Measurements from ENCODE around the gene ZNF672. TPM values are rescaled to one million over a fixed set of nuclear protein-coding genes. Genes with fewer than 3 reads are reported as not detected.

ZNF672 gene
- total and polyA plus RNA-seq, 2 of the 13 experiments (the other 11 are each of a cell fraction or from before 2014, with no cell fraction given), result 17.2 to 22.9 TPM

DNA sequence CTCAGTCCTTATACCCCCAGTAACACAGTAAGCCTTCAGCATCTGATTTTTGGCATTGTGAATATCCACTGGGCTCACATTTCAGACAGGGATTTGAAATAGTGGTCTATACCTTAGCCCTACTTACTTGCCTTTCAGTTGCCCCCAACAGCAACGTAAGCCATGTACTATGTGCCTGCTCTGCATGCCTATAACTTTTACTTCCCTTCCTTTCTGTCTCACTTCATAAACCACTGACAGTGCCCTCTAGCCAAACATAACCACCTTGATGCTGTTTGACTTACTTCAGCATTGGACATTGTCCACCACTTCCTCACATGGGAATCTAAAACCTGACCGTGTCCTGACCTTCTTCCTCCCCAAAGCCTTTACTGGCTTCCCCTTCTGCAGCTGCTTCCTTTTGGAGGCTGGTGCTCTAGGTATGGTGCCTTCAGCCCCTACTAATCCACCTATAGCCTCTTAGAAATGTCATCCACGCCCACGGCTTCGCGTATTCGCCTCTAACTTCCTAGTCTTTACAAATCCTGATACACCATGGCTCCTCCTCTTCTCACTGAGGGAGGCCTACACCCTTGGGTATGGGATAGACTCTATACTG lies 3.6 kb upstream of the ZNF672 start:
- intact Hi-C loops (cut with micrococcal nuclease; ENCODE audit: unreplicated experiment) (no loop called here), in situ Hi-C loops (cut with HindIII; ENCODE audit: extremely low pct_ligation_motif_present, low pct_unique_long_range_greater_than_20kb) (no loop called here)
- Histone ChIP-seq H3K9ac (ENCODE audit: insufficient read depth, low read depth, low read length) (no peak overlapping the region), H3K27me3 (ENCODE audit: control insufficient read depth in 1 of 2, insufficient read depth in 2 of 2, low read length in 2 of 2) (no peaks in the 10 kb centered on the region; a peak in 1 of 5 replicates), H4K20me1 (ENCODE audit: insufficient read depth, low read length) (no peaks in the 10 kb centered on the region), H3K9me3 (ENCODE audit: low read length) (no peaks in the 10 kb centered on the region), H3K4me3 (replicated peaks in 1 of 3; ENCODE audit: insufficient read depth in 1 of 3, low read depth in 2 of 3, low read length in 3 of 3) (no peak overlapping the region), H3K36me3 (replicated peaks in 1 of 2; ENCODE audit: control insufficient read depth in 1 of 2, insufficient read depth in 2 of 2, low read length in 2 of 2) (no peaks in the 10 kb centered on the region), H3K4me2 (ENCODE audit: low read depth, low read length) (no peak overlapping the region), H3K4me1 (ENCODE audit: insufficient read depth, low read length) (peaks cover 37% of the 10 kb centered on the region), H3K79me2 (ENCODE audit: insufficient read depth, low read length) (peaks cover 5% of the 10 kb centered on the region), H2AFZ (ENCODE audit: low read length) (no peak overlapping the region), H3K27ac (ENCODE audit: extremely low read length, insufficient read depth, low read length) (no peak overlapping the region)
- CTCF ChIA-PET (ENCODE audit: low intra/inter-chr PET ratio, low total read pairs), result no interaction called here
- no peak for DNase-seq (ENCODE audit: low spot score)
- TF ChIP-seq RARA (CRISPR knock-in tag; IDR thresholded peaks at IDR 0.05) (0 out of 2 replicates have a peak, but pooled peaks have one; percentile 21), CBFB (CRISPR knock-in tag; IDR thresholded peaks at IDR 0.05) (no peak), ZNF75D (CRISPR knock-in tag; IDR thresholded peaks at IDR 0.05; ENCODE audit: borderline replicate concordance) (no peak), HMG20A (CRISPR knock-in tag; IDR thresholded peaks at IDR 0.05; ENCODE audit: borderline replicate concordance) (no peak)
- TF ChIP-seq, protein P1, sequence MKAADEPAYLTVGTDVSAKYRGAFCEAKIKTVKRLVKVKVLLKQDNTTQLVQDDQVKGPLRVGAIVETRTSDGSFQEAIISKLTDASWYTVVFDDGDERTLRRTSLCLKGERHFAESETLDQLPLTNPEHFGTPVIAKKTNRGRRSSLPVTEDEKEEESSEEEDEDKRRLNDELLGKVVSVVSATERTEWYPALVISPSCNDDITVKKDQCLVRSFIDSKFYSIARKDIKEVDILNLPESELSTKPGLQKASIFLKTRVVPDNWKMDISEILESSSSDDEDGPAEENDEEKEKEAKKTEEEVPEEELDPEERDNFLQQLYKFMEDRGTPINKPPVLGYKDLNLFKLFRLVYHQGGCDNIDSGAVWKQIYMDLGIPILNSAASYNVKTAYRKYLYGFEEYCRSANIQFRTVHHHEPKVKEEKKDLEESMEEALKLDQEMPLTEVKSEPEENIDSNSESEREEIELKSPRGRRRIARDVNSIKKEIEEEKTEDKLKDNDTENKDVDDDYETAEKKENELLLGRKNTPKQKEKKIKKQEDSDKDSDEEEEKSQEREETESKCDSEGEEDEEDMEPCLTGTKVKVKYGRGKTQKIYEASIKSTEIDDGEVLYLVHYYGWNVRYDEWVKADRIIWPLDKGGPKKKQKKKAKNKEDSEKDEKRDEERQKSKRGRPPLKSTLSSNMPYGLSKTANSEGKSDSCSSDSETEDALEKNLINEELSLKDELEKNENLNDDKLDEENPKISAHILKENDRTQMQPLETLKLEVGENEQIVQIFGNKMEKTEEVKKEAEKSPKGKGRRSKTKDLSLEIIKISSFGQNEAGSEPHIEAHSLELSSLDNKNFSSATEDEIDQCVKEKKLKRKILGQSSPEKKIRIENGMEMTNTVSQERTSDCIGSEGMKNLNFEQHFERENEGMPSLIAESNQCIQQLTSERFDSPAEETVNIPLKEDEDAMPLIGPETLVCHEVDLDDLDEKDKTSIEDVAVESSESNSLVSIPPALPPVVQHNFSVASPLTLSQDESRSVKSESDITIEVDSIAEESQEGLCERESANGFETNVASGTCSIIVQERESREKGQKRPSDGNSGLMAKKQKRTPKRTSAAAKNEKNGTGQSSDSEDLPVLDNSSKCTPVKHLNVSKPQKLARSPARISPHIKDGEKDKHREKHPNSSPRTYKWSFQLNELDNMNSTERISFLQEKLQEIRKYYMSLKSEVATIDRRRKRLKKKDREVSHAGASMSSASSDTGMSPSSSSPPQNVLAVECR (CRISPR knock-in tag; IDR thresholded peaks at IDR 0.05; ENCODE audit: borderline replicate concordance), result no peak
- TF ChIP-seq, protein P2, sequence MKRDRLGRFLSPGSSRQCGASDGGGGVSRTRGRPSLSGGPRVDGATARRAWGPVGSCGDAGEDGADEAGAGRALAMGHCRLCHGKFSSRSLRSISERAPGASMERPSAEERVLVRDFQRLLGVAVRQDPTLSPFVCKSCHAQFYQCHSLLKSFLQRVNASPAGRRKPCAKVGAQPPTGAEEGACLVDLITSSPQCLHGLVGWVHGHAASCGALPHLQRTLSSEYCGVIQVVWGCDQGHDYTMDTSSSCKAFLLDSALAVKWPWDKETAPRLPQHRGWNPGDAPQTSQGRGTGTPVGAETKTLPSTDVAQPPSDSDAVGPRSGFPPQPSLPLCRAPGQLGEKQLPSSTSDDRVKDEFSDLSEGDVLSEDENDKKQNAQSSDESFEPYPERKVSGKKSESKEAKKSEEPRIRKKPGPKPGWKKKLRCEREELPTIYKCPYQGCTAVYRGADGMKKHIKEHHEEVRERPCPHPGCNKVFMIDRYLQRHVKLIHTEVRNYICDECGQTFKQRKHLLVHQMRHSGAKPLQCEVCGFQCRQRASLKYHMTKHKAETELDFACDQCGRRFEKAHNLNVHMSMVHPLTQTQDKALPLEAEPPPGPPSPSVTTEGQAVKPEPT (CRISPR knock-in tag; IDR thresholded peaks at IDR 0.05; ENCODE audit: low read depth), result no peak
- TF ChIP-seq, protein P3, sequence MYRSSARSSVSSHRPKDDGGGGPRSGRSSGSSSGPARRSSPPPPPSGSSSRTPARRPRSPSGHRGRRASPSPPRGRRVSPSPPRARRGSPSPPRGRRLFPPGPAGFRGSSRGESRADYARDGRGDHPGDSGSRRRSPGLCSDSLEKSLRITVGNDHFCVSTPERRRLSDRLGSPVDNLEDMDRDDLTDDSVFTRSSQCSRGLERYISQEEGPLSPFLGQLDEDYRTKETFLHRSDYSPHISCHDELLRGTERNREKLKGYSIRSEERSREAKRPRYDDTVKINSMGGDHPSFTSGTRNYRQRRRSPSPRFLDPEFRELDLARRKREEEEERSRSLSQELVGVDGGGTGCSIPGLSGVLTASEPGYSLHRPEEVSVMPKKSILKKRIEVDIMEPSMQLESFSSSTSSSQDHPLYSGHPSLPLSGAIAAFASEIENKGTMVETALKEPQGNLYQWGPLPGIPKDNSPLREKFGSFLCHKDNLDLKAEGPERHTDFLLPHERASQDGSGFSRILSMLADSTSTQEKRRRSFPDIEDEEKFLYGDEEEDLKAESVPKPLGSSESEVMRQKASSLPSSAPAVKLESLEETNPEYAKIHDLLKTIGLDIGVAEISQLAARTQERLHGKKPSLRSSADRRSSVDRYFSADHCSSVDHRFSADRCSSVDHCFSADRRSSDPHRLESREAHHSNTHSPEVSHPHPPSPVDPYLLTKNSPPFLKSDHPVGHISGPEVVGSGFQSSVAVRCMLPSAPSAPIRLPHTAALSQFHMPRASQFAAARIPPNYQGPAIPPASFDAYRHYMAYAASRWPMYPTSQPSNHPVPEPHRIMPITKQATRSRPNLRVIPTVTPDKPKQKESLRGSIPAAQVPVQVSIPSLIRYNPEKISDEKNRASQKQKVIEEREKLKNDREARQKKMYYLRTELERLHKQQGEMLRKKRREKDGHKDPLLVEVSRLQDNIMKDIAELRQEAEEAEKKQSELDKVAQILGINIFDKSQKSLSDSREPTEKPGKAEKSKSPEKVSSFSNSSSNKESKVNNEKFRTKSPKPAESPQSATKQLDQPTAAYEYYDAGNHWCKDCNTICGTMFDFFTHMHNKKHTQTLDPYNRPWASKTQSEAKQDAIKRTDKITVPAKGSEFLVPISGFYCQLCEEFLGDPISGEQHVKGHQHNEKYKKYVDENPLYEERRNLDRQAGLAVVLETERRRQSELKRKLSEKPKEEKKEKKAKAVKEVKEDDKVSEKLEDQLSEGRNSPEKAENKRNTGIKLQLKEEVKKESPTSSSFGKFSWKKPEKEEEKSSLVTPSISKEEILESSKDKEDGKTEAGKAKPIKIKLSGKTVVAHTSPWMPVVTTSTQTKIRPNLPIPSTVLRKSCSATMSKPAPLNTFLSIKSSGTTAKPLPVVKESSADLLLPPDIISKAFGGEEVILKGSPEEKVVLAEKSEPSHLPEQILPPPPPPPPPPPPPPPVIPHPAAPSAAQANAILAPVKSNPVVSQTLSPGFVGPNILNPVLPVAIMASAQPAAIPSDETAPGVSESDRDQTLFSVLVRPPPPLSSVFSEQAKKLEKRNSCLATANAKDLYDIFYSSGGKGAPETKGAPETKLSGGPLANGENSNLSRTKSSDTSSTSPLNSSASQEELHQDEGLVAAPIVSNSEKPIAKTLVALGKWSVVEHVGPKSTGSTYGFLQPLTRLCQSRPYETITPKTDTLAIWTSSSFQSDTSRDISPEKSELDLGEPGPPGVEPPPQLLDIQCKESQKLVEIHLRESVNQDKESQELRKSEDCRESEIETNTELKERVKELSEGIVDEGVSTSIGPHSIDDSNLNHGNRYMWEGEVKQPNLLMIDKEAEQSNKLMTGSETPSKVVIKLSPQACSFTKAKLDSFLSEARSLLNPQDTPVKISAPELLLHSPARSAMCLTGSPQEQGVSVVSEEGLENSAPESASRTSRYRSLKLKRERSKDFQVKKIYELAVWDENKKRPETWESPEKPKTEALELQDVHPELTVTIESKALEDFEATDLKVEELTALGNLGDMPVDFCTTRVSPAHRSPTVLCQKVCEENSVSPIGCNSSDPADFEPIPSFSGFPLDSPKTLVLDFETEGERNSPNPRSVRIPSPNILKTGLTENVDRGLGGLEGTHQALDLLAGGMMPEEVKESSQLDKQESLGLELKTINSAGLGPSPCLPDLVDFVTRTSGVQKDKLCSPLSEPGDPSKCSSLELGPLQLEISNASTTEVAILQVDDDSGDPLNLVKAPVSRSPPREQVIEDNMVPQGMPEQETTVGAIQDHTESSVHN (CRISPR knock-in tag; IDR thresholded peaks at IDR 0.05), result no peak
- TF ChIP-seq, protein P4, sequence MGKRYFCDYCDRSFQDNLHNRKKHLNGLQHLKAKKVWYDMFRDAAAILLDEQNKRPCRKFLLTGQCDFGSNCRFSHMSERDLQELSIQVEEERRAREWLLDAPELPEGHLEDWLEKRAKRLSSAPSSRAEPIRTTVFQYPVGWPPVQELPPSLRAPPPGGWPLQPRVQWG (CRISPR knock-in tag; IDR thresholded peaks at IDR 0.05; ENCODE audit: borderline replicate concordance, low read depth), result no peak
- no TSS peak for BruUV-seq (replicated peaks)
- POLR2A ChIA-PET, result no interaction called here
- FAIRE-seq, result no peak
- 74% methylated on average over 7 of the region's 7 CpGs for WGBS (ENCODE audit: low lambda C conversion rate)
- ATAC-seq, result no peak

Measured in HepG2 (cell line).